ENCODE results near the gene ELF5. TPM values are rescaled to one million over a fixed set of nuclear protein-coding genes. Genes with fewer than 3 reads are reported as not detected.

Gene ELF5
- total RNA-seq, 1 donor: not detected

- H3K27me3 ChIP-seq (ENCODE audit: insufficient read depth, low read length): no peaks in the 10 kb centered on the region
- no peaks in the 10 kb centered on the region for H3K9me3 ChIP-seq (ENCODE audit: low read depth, low read length)
- H3K4me3 ChIP-seq (ENCODE audit: low read length): no peak overlapping the region
- no peaks in the 10 kb centered on the region for H3K4me1 ChIP-seq (ENCODE audit: insufficient read depth, low read length)
These were observed 53.3 kb downstream of the ELF5 start for GRCh38 chr11:34460278-34460677.

GRCh38 chr11:34459507-34460162 lies 54.0 kb downstream of the ELF5 start:
- Histone ChIP-seq H3K9me3 (ENCODE audit: low read depth, low read length) (no peaks in the 10 kb centered on the region), H3K4me1 (ENCODE audit: insufficient read depth, low read length) (no peaks in the 10 kb centered on the region), H3K4me3 (ENCODE audit: low read length) (no peak overlapping the region), H3K27me3 (ENCODE audit: insufficient read depth, low read length) (no peaks in the 10 kb centered on the region)

GRCh38 chr11:34458525-34458924 lies 55.1 kb downstream of the ELF5 start:
- Histone ChIP-seq H3K4me3 (ENCODE audit: low read length) (no peak overlapping the region), H3K27me3 (ENCODE audit: insufficient read depth, low read length) (no peaks in the 10 kb centered on the region), H3K4me1 (ENCODE audit: insufficient read depth, low read length) (no peaks in the 10 kb centered on the region), H3K9me3 (ENCODE audit: low read depth, low read length) (no peaks in the 10 kb centered on the region)

DNA sequence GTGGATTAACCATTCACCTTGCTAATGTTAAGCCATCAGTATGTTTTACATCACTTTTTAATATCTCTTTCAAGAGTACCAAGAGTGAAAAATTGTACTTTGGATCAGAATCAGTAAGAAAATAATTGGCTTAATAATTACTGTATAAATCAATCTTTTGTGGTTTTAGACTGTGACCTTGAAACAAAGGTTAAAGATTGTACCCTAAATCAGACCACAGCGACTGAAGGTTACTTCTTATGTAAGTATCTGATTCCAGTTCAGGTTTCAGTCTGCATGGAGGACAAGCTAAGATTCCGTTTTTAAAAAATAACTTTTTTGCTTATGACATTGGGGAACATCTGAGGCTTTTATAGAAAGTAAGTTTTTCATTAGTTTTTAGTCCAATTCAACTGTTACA lies 56.0 kb downstream of the ELF5 start:
- H3K9me3 ChIP-seq (ENCODE audit: low read depth, low read length): no peaks in the 10 kb centered on the region
- H3K27me3 ChIP-seq (ENCODE audit: insufficient read depth, low read length): no peaks in the 10 kb centered on the region
- H3K4me3 ChIP-seq (ENCODE audit: low read length): no peak overlapping the region
- no peaks in the 10 kb centered on the region for H3K4me1 ChIP-seq (ENCODE audit: insufficient read depth, low read length)

GRCh38 chr11:34454308-34455032 lies 59.1 kb downstream of the ELF5 start:
- Histone ChIP-seq H3K27me3 (ENCODE audit: insufficient read depth, low read length) (no peaks in the 10 kb centered on the region), H3K4me3 (ENCODE audit: low read length) (no peak overlapping the region), H3K4me1 (ENCODE audit: insufficient read depth, low read length) (peaks cover 23% of the 10 kb centered on the region), H3K9me3 (ENCODE audit: low read depth, low read length) (no peaks in the 10 kb centered on the region)

DNA sequence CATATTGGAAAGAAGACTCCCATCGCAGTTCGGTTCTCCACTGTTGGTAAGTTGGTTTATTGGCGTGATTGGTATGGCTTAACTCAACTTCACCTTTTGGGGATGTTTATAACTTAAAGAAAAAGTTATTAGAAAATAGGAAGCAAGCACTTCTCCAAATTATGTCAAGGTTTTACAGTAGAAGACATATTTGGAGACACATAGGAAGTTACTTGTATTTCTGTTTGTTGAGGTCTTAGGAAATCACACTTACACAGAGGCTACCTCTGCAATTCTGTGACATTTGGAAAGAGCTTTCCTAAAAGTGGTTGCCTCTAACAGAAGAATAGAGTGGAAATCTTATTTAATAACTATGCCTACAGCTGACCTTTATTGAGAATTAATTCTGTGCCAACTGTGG lies 62.5 kb downstream of the ELF5 start:
- no peak overlapping the region for H3K4me3 ChIP-seq (ENCODE audit: low read length)
- H3K9me3 ChIP-seq (ENCODE audit: low read depth, low read length): no peaks in the 10 kb centered on the region
- no peaks in the 10 kb centered on the region for H3K27me3 ChIP-seq (ENCODE audit: insufficient read depth, low read length)
- H3K4me1 ChIP-seq (ENCODE audit: insufficient read depth, low read length): peaks cover 54% of the 10 kb centered on the region

DNA sequence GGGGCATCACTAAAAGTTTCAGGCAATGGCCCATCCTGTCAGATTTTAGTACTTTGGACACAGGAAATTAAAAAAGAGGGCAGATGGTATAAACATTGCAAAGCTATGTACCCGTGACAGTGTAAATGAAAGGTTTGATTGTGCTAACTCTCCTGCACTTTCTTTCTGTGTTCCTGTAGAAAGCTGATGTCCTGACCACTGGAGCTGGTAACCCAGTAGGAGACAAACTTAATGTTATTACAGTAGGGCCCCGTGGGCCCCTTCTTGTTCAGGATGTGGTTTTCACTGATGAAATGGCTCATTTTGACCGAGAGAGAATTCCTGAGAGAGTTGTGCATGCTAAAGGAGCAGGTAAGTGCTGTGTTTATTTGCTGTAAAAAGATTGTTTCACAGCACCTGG lies 64.6 kb downstream of the ELF5 start:
- H3K4me3 ChIP-seq (ENCODE audit: low read length): no peak overlapping the region
- H3K9me3 ChIP-seq (ENCODE audit: low read depth, low read length): no peaks in the 10 kb centered on the region
- H3K4me1 ChIP-seq (ENCODE audit: insufficient read depth, low read length): peaks cover 71% of the 10 kb centered on the region
- H3K27me3 ChIP-seq (ENCODE audit: insufficient read depth, low read length): no peaks in the 10 kb centered on the region

DNA sequence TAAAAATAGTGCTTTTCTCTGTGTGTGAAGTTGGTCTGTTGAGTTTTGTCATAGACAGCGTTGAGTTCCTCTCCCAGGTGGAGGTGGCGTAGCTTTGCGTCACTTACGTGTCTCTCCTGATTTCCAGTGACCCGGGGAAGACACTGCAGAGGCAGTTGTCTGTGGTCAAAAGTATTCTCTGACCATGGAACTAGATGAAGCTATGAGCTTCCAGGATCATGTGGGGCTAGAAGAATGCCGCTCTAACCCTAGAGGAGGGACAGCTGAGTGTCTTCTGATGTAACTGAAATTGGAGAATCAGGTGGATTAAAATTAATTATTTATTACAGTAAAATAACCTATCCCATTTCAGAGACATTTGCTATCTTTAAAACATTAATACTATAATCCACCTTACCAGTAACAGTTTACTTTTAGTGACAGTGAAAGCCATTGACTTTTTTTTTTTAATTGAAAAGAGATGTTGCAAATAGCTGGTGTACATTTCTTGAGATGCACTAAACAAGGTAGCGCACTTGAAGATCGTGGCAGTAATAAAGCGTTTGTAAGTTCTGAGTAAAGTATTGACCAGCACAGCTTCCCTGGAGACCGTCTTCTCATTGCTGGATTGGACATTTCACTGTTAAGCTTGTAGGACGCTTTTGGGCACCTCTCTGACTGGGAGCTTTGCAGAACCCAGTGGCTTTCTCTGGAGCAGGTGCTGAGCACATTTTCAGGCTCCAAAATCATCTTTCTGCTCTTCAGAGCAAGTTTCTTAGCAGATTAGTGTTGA lies 65.2 kb downstream of the ELF5 start:
- Histone ChIP-seq H3K9me3 (ENCODE audit: low read depth, low read length) (no peaks in the 10 kb centered on the region), H3K4me1 (ENCODE audit: insufficient read depth, low read length) (peaks cover 77% of the 10 kb centered on the region), H3K27me3 (ENCODE audit: insufficient read depth, low read length) (no peaks in the 10 kb centered on the region), H3K4me3 (ENCODE audit: low read length) (no peak overlapping the region)

DNA sequence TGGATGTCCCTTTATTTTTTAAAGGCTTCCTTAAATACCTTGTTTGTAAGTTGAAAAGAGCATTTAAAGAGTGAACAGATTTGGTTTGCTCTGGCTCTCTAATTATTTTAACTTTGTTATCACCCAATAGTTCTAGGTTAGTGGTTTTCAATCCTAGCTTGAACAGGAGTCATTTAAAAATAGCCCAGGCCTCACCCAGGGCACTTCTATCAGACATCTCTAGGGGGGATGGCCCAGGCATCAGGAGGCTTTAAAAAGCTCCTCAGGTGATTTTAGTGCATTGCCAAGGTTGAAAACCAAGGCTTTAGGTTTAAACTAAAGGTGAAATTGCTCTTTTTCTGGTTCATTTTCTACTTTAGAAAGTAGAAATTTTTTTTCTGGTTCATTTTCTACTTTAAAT lies 66.5 kb downstream of the ELF5 start:
- no peak overlapping the region for H3K4me3 ChIP-seq (ENCODE audit: low read length)
- H3K4me1 ChIP-seq (ENCODE audit: insufficient read depth, low read length): peaks cover 88% of the 10 kb centered on the region
- H3K9me3 ChIP-seq (ENCODE audit: low read depth, low read length): no peaks in the 10 kb centered on the region
- no peaks in the 10 kb centered on the region for H3K27me3 ChIP-seq (ENCODE audit: insufficient read depth, low read length)

DNA sequence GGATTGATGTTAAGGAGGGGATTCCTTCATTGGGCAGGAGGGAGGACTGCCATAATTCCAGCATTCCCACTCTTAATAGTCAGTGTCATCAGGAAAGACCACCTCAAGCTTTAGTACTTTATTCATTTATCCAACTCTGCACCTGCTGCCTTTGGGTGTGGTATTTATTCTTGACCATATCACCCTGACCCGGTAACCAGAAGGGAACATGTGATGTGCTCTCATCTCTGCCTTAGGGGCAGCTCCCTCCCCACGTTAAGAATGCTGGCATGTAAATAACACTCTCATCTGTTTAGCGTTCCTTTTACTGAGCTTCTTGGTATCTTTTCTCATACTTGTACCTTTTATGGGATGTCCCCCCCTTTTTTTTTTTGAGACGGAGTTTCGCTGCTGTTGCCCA lies 67.2 kb downstream of the ELF5 start:
- H3K4me1 ChIP-seq (ENCODE audit: insufficient read depth, low read length): peaks cover 89% of the 10 kb centered on the region
- H3K9me3 ChIP-seq (ENCODE audit: low read depth, low read length): no peaks in the 10 kb centered on the region
- H3K27me3 ChIP-seq (ENCODE audit: insufficient read depth, low read length): no peaks in the 10 kb centered on the region
- no peak overlapping the region for H3K4me3 ChIP-seq (ENCODE audit: low read length)

- peaks cover 90% of the 10 kb centered on the region for H3K4me1 ChIP-seq (ENCODE audit: insufficient read depth, low read length)
- H3K9me3 ChIP-seq (ENCODE audit: low read depth, low read length): no peaks in the 10 kb centered on the region
- no peaks in the 10 kb centered on the region for H3K27me3 ChIP-seq (ENCODE audit: insufficient read depth, low read length)
- H3K4me3 ChIP-seq (ENCODE audit: low read length): no peak overlapping the region
These were observed 67.6 kb downstream of the ELF5 start for GRCh38 chr11:34445956-34446355.

DNA sequence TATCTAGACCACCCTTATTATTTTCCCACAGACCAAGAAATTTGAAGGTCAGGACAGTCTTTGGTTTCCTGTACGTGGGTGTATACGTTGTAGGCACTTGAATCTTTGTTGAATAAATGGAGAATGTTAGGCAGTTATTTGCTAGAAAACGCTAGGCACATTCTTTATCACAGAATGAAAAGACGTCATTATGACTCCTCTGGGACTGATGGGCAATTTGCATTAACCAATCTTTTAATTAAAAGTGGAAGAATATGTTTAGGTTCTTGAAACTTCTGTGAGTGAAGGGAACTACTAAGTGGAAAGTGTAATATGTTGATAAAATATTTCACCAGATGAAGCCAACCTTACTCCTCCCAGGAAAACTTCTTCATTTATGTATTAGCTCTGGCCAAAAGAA lies 69.2 kb downstream of the ELF5 start:
- Histone ChIP-seq H3K27me3 (ENCODE audit: insufficient read depth, low read length) (no peaks in the 10 kb centered on the region), H3K9me3 (ENCODE audit: low read depth, low read length) (no peaks in the 10 kb centered on the region), H3K4me1 (ENCODE audit: insufficient read depth, low read length) (peaks cover 91% of the 10 kb centered on the region), H3K4me3 (ENCODE audit: low read length) (no peak overlapping the region)

GRCh38 chr11:34443136-34443535 lies 70.5 kb downstream of the ELF5 start:
- H3K4me1 ChIP-seq (ENCODE audit: insufficient read depth, low read length): peaks cover 82% of the 10 kb centered on the region
- H3K27me3 ChIP-seq (ENCODE audit: insufficient read depth, low read length): no peaks in the 10 kb centered on the region
- H3K9me3 ChIP-seq (ENCODE audit: low read depth, low read length): no peaks in the 10 kb centered on the region
- H3K4me3 ChIP-seq (ENCODE audit: low read length): no peak overlapping the region

GRCh38 chr11:34441814-34442213 lies 71.8 kb downstream of the ELF5 start:
- H3K9me3 ChIP-seq (ENCODE audit: low read depth, low read length): no peaks in the 10 kb centered on the region
- peaks cover 73% of the 10 kb centered on the region for H3K4me1 ChIP-seq (ENCODE audit: insufficient read depth, low read length)
- no peak overlapping the region for H3K4me3 ChIP-seq (ENCODE audit: low read length)
- no peaks in the 10 kb centered on the region for H3K27me3 ChIP-seq (ENCODE audit: insufficient read depth, low read length)

GRCh38 chr11:34439610-34440198 lies 73.9 kb downstream of the ELF5 start:
- H3K9me3 ChIP-seq (ENCODE audit: low read depth, low read length): no peaks in the 10 kb centered on the region
- peaks cover 53% of the 10 kb centered on the region for H3K4me1 ChIP-seq (ENCODE audit: insufficient read depth, low read length)
- peak overlapping the region; percentile 75 for H3K4me3 ChIP-seq (ENCODE audit: low read length)
- no peaks in the 10 kb centered on the region for H3K27me3 ChIP-seq (ENCODE audit: insufficient read depth, low read length)

Measured in mononuclear cell (primary cell).